Right lung (tissue), 5 donors: Measurements from ENCODE around the gene TNS3. TPM values are rescaled to one million over a fixed set of nuclear protein-coding genes. Genes with fewer than 3 reads are reported as not detected.
"Not testable (repeated sequence)": the region's sequence is repeated elsewhere in the genome, so short reads cannot be mapped to it uniquely, and the experiment has no call there.

Experiments
- DNase-seq, 2 donors: peaks; one replicate each; pipeline ENCODE4 v3.0.0-alpha.2; 2013
- polyA plus RNA-seq, 5 donors: library from polyadenylated mRNA; unstranded; fragments of 120-200 nt; gene quantifications; one replicate each; pipeline versions ENCODE4 v1.2.1 to v1.2.3, GENCODE V29; 2013; ENCODE audit warnings: inconsistent platforms in 1 of 5, low replicate concordance in 1 of 5; ENCODE audit not compliant: insufficient read length in 5 of 5, insufficient read depth in 1 of 5

TNS3 gene
- polyA plus RNA-seq, 5 donors = 76.8 to 102 (median 95.4) TPM

DNA sequence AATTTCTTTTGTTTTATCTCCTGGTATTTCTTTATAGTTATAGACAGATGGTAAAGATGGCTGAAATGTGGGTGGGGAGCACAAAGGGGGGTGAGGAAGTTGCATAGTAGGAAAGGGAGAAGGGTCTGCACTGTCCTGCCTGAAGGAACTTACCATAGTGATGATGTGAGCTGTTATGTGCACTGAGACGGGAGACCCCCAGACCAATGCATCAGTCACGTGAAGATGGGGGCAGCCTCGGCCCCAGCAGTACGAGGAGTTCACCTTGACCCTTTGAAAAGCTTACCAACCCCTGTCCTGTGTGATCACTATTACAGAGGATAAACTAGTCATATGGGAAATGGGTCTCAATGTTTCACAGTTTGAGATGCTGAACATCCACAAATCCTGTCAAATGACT, 316.3 kb downstream of the TNS3 start:
- no peak for DNase-seq

DNA sequence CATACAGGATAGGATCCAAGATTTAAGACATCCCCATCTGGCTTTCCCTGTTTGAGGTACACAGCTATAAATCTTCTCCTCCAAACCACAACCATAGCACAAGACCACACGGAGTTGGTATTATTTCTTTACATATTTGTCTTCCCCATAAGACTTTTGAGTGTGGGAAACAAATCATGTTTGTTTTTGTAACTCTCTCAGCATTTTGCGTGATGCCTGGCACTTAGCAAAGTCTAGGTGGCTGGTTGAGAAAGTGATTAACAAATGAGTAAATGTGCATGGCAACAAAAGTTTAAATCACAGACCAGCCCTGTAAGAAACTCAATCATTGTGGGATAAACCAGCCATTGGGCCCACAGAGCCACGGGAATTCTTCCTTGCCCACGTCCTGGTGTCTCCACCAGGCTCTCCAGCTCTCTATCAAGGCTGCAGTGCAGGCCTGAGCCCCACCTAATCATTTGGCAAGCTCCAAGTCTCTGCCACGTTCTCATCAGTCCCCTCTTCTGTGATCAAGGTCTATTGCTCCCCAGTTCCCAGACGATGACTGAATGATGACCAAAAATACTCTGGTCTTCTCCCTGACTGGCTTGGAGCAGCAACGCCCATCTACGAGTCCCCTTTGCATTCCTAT, 317.8 kb downstream of the TNS3 start:
- no peak for DNase-seq

DNA sequence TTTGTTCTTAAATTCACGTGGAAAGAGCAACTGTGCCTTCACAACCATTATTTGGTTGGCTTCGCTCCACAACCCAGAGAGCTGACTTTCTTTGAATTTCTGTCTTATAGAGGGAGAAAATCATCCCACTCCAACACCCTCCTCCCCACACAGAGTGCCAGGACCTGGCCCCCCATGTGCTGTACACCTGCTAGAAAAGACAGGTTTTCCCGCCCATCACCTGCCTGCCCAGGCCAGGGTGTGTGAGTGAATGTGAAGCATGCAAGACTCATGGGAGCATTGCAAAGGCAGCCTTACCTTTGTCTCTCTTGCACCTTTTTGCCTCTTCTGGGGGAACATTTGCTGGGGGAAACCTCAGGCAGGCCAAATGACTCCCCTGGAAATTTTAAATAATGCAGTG, 319.0 kb downstream of the TNS3 start:
- no peak for DNase-seq

DNA sequence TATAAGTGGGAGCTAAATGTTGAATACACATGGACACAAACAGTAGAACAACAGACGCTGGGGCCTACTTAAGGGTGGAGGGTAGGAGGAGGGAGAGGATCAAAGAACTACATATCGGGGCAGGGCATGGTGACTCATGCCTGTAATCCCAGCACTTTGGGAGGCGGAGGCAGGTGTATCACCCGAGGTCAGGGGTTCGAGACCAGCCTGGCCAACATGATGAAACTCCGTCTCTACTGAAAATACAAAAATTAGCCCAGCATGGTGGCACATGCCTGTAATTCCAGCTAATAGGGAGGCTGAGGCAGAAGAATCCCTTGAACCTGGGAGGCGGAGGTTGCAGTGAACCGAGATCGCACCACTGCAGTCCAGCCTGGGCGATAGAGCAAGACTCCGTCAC, 319.8 kb downstream of the TNS3 start:
- DNase-seq = not testable (repeated sequence)

DNA sequence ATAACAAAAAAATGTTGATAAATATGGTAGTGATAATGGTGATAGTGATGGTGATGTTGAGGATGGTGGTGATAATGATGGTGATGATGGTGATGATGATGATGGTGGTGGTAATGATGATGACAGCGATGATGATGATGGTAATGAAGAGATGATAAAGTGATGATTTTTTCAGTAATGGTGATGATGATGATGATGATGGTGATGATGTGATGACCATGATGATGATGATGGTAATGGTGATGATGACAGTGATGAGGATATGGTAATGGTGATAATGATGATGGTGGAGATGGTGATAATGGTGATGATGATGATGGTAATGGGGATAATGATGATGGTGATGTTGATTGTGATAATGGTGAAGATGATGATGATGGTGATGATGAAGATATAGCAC, 321.6 kb downstream of the TNS3 start:
- DNase-seq = no peak

DNA sequence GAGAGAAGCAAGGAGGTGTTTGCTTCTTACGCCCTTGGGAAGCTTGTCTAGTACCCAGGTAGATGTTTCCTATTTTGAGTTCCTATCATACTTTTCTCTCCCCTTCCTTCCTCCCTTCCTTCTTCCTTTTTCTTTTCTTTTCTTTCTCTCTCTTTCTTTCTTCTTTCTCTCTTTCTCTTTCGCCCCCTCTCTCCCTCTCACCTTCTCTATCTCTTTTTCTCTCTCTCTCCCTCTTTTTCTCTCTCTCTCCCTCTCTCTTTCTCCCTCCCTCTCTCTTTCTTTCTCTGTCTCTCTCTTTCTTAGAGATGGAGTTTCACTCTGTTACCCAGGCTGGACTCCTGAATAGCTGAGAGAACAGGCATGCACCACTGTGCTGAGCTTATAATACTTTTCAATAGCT, 322.2 kb downstream of the TNS3 start:
- no peak for DNase-seq

DNA sequence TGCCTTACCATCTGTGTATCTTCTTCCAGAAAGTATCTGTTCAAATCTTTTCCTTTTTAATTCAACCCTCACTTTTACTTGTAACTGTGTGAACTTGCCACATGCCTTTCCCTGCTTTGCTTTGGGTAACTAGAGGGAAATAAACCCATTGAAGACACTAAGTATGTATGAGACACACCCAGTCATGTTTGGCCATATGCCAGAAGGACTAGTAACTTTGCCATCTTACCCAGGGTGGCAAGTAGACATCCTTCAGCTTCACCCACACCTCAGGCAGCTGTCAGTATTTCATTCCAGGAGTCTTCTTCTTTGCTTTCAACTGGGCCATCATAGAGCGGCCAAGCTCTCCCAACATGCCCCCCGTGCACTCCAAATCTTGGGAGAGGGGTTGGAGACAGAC, 323.1 kb downstream of the TNS3 start:
- DNase-seq = no peak

DNA sequence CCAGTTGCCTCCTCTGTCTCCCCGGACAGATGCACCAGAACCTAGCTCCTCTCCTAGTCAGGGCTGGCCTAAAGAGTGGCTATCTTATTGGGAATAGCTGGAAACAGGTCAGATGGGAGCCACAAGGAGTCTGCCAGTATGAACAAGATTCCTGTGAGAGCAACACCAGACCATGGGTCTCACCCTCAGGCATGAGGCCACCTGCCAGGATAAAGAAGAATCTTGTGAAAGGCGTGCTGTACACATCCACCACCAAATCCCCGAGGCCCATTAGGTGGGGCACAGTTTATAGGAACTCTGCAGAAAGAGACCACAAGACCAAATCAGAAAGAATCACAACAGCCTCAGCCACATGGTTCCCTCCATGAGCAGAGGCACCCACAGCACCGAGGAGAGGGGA, 325.9 kb downstream of the TNS3 start:
- no peak for DNase-seq

DNA sequence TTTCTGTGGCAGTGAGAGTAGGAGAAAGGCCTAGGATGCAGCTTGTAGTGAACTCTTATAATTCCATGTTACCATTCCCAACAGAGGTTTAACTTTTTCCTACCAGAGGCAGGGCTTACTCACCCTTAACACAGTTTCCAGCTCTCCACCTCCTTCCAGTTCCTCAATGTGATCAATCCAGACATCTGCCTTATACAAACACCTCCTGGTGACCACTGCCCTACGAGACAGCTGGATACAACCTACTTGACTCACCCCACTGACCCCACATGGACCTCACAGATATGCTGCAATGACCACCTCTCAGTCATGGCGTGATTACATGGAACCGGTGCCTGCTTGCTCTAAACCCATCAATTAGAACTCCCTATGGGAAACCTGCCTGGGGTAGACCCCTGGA, 326.5 kb downstream of the TNS3 start:
- no peak for DNase-seq

DNA sequence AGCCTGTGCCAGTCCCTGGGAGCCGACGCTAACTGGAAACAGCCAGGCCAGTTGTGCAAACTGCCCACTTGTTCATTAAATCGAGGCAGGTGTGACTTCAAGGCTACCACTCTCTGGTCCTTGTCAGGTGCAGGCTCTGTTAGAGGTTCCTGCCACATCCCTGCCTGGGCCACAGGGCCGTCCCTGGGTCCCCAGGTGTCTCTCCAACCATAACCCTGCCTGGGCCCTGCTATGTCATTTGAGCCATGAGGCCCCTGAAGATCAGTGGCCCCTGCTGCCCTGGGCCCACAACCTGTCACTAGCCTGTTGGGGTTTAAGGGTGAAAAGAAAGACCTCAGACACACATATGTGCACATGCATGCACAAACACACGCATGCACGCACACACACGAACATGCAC, 326.9 kb downstream of the TNS3 start:
- DNase-seq = no peak

DNA sequence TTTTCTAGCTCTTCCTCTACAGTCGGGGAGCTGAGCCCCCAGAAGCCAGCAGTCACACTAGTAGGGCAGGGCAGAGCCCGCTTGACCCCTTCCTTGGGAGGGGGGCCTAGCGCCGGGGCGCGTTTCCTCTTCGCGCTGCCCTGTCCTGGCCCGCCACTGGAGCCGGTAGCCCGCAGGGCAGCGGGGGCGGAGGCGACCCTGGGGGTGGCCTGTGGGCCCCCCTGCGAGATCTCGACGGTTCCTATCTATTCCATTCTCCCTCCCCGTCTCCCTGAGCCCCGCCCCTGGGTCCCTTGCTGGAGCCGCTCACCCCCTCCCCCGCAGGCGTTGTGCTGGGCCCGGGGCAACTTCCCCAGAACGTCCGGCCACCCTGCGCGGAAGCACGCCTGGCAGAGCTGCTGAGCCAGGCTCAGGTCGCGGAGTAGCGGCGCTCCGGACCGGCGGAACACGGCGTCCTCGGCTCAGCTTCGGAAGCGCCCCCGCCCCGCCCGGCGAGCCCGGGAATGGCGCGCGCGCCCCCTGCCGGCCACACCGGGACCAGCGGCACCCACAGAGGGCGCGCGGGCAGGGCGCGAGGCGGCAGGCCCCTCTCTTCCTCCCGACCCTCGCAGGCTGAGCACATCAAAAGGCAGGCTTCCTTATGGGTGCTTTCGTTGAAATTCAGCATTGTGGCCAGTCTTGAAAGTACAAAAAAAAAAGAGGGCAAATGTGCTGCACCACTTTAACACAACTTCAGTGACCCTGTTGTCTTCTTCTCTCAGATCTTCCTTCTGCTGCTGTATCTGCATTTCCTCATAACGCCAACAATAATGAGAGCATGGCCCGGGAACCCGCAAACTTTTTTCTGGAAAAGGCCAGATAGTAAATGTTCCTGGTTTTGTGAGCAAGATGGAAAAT, 327.6 kb downstream of the TNS3 start:
- DNase-seq = peak; percentile 60 to 64

DNA sequence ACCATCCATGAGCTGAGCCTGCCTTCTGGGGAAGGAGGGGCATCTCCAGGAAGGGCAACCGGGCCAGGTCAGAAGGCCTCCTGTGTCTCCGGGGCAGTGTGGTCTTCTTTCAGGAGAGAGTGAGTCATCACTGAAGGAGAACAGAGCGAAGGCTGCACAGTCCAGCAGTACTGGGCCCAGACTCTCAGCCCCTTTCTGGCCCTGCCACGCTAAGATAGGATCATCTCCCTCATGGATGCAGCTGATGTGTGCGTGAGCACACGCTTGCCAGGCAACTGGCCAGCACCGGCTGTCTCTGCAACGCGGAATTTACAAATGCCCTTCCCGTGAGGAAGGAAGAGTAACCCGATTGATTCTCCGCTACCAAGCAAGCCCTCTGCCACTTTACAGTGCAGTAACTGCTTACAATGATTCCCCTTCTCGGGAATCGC, 328.2 kb downstream of the TNS3 start:
- peak; percentile 29 to 35 for DNase-seq

DNA sequence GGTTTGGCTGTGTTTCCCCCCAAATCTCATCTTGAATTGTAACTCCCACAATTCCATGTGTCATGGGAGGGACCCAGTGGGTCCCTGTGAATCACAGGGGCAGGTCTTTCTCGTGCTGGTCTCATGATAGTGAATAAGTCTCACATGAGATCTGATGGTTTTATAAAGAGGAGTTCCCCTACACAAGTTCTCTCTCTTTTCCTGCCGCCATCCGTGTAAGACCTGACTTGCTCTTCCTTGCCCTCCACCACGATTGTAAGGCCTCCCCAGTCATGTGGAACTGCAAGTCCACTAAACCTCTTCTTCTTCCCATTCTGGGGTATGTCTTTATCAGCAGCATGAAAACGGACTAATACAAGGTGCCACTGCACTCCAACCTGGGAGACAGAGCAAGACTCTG, 329.2 kb downstream of the TNS3 start:
- DNase-seq = no peak

DNA sequence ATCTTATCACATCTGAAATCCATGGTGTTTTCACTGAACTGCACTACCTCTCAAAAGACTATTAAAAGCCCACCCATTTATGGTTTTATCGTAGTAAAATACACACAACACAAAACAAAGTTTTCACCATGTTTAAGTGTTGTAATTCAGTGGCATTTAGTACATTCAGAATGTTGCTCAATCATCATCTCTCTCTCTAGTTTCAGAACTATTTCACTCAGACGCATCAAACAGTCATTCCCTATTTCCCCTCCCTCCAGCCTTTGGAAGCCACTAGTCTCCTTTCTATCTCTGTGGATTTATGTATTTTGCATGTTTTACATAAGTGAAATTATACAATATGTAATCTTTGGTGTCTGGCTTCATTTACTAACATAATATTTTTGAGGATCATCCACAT, 332.6 kb downstream of the TNS3 start:
- DNase-seq = no peak

DNA sequence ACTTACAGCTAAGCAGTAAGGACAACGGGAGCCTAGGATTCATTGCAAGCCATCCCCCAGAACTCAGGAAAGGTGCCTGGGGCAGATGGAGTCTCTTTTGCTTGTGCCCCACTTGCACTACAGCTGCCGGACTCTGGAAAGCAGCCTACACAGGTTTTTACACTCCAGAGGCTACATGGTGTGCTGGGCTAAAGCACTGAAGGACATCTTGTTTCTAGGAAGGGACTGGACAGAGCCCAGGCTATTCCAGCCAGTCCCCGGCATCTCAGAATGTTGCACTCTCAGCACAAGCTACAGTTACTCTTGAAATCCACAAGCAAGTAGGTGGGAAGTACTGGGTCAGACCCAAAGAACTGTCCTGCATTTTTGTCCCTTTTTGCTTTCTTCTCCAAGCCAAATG, 333.1 kb downstream of the TNS3 start:
- DNase-seq = no peak

DNA sequence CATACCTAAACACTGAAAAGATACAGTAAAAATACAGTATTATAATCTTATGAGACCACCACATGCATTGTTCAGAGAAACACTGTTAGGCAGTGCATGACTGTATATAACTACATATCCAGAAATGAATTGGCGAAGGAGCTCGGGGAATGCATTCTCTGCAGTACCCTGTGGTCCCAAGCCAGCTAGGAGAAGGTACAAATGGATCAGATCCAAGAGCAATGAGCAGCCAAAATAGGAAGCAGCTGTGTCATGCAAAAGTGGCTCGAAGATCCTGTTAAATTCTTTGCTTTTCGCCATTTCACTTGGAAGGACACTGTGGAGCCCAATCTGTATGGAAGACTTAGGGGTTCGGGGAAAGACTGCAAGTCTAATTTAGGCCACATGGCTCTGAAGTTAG, 334.8 kb downstream of the TNS3 start:
- DNase-seq = no peak

DNA sequence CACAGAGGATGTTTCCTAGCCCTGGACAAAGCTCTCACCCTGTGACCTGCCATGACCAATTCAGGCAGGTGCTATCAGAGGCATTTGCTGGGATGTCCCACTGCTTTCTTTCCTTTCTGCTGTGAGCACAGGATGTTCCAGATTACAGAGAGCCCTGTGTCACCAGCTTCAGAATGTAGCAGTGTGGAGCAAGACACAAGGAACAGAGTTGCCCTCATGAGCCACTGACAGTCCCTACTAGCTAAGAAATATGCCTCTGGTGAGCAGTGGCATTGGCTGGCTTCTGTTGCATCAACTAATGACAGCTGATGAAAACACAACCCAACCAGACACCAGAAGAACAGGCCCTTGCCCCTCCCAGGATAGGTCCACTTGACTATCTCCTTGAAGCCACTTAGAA, 337.2 kb downstream of the TNS3 start:
- DNase-seq = no peak

DNA sequence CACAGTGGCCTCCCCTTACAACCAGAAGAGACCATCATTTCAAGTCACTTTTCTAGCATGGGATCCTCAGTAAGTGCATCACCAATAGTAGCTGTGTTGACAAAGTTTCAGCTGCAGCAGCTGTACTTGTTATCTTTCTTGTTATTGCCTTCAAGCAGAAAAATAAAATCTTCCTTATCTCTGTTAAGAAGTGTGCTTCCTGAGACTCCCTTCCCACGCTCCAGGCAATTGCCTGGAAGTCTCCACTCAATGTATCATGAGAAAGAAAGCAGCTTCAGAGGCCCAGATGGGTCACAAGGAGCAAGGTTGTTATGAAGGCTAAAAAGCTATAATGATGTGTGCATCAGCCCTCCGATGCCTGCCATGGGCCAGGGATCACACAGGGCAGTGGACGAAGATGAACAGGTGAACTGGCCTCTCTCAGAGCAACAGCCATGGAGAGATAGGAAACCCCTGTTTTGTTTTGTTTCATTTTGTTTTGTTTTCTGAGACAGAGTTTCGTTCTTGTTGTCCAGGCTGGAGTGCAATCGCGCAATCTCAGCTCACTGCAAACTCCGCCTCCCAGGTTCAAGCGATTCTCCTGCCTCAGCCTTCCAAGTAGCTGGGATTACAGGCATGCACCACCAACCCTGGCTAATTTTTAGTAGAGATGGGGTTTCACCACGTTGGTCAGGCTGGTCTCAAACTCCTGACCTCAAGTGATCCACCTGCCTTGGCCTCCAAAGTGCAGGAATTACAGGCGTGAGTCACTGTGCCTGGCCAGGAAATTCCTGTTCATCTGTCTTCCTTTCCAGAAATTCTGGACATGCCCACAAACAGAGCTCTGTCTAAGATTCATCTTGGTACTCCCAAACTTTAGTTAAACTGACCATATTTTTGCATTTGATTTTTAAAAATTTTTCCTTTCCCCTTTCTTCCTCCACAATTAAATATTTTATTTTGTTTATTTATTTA, 340.5 kb downstream of the TNS3 start:
- no peak for DNase-seq

DNA sequence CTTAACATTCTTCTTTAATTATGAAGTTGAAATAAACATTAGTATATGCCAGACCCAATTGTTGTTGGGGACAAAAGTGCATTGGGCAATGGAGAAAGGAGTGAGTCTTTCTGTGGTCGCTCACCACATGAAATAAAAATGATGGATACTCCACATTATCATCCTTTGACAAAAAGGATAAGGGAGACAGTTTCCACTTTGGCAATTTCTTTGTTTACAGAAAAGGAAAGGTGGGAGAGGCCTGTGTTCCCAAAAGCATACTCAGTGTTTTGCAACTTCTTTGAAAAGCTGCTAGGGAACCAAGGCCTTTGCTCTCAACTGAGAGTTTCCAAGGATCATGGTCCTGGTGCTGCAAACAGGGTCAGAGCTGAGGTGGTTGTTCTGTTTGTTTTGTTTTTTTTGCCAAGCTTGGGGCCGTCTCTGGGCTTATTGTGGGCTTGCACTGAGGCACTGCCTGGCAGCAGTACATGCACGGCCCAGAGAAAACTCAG, 341.9 kb downstream of the TNS3 start:
- no peak for DNase-seq

DNA sequence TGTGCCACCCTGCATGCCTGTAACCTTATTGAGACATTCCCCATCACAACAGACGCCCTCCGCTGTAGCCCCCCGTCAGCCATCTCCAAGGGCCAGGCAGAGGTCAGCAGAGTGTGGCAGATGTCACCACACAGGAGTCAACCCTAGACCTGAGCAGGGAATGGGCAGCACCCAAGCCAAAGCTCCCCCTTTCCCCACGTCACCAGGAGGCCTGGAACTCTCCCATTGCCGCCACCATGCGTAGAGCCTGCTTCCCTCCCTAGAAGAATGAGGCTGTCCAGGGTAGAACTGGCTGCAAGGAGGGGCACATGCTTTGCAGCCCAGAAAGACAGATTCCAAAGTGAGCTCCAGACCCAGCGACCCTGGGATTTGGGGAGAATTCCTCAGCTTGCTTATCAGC, 342.9 kb downstream of the TNS3 start:
- no peak for DNase-seq

DNA sequence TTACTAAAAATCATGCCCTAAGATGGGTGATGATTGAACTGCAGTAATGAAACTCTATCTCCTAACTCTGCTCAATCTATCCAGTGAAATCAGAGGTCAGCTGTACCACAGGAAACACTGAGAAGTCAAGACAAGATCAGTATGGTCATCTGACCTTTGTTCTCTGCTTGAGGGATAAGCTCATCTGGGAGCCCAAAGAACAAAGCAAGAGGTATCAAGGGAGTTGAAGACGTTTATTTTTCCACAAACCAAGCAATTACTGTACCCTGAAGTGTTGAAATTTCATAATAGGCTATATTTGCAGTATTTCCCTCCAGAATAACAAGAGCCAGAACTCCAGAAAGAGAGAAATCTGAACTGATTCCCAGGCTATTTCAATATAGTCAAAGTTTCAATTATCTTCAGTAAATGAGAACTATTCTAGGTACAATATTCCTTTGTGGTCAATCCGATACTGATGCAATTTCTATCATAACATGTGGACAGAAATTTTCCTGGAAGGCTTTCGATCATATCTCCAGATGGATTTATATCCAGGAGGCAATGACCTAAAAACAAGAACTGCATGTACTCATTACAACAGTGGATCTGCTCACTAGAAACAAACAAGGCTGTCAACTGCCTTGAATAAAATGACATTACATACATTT, 345.3 kb downstream of the TNS3 start:
- no peak for DNase-seq

DNA sequence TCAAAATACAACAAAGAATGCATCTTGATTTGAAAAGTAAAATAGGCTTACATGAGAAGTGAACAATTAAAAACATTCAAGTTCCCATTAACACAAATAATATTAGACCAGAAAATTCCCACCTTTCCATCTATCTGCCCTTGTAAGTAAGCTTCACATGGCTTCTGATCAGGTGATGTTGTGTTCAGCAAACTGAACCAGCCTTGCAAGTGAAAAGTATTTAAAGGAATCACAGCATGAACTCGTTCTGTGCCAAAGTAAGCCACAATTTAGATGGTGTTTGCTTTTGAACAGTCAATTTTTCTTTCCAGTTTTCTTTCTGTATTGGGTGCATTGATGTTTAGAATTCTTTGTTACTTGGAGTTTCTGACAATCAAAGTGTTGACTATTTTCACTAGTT, 347.9 kb downstream of the TNS3 start:
- DNase-seq = no peak
